Stimulated activated CD8-positive, alpha-beta memory T cell treated with anti-CD3 and anti-CD28 coated beads, Interleukin-7, amount 100 ng/mL, for 48 hours (primary cell): ENCODE measurements around the gene OR5D13.

Experiments
- DNase-seq, 2 donors: peaks; one replicate each; pipeline ENCODE4 v3.0.0-alpha.2; 2020; ENCODE audit warnings: low read depth in 1 of 2; ENCODE audit errors: extremely low read depth in 1 of 2

Gene OR5D13, protein sequence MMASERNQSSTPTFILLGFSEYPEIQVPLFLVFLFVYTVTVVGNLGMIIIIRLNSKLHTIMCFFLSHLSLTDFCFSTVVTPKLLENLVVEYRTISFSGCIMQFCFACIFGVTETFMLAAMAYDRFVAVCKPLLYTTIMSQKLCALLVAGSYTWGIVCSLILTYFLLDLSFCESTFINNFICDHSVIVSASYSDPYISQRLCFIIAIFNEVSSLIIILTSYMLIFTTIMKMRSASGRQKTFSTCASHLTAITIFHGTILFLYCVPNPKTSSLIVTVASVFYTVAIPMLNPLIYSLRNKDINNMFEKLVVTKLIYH

DNA sequence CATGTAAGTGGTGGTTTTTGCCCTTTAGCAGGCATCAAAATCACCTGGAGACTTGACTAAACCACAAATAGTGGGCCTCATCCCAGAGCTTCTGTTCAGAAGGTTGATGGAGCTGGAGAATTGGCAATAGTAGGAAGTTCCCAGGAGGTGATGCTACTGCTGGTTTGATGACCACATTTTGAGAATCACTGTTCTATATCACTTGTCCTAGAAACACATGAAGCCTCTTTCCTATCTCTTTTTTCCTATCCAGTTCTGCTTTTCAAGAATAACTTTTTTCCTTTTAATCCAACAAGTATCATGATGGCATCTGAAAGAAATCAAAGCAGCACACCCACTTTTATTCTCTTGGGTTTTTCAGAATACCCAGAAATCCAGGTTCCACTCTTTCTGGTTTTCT, at the start of gene OR5D13:
TSS of gene OR5D13 (plus strand) at position 301 of the 400 bp plus-strand sequence. CDS start at position 301, 0 bp downstream.
- no peak for DNase-seq

DNA sequence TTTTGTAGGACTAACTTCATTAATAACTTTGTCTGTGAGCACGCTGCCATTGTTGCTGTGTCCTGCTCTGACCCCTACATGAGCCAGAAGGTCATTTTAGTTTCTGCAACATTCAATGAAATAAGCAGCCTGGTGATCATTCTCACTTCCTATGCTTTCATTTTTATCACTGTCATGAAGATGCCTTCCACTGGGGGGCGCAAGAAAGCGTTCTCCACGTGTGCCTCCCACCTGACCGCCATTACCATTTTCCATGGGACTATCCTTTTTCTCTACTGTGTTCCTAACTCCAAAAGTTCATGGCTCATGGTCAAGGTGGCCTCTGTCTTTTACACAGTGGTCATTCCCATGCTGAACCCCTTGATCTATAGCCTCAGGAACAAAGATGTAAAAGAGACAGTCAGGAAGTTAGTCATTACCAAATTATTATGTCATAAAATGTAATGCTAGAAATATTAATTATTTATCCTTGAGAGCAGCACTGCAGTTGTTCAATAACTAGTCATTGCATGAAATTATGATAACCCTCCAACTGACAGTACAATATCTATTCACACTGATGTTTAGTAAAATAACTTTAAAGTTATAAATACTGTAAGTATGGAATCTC, 46.4 kb upstream of the OR5D13 start:
- DNase-seq: no peak

DNA sequence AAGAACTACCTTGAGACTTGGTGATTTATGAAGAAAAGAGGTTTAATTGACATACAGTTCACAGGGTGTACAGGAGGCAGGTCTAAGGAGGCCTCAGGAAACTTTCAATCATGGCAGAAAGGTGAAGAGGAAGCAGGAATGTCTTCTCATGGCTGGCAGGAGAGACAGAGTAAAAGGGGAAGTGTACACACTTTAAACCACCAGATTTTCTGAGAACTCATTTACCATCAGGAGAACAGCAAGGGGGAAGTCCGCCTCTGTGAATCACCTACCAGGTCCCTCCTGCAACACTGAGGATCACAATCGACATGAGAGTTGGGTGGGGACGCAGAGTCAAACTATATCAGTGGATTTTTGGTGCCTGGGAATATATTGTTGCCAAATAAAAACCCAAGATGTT, 40.3 kb upstream of the OR5D13 start:
- no peak for DNase-seq

DNA sequence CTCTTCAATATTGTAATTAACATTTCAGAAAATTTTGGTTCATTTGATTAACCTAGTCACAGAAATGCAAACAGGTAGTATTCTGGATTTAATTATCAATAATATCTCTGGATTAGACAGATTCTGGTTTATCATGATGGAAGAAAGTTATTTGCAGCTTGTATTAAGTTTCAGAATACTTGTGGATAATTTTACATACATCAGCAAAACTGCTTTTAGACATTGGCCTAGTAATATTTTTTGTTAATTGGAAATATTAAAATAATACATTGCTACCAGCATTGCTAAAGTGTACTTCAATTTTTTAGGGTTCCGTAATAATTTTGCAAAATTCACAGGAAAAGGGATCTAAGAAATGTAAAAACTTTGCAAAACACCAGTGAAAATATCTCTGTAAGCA, 18.4 kb downstream of the OR5D13 start:
- DNase-seq: no peak

DNA sequence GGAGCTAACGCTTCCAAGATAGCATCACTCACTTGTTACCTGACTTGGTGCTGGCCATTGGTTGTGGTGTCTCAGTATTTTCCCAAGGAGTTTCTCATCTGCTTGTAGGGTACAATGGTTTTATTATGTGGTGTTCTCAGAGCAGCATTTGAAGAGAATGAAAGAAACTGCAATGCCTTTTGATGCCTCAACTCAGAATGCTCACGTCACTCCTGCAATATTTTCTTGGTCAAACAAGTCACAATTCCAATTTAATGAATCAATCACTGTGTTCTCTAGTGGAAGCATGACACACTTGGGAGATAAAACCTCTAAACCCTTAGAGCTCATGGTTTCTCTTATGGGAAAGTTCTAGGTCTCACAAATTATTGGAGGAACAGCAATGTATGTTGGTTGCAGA, 20.1 kb downstream of the OR5D13 start:
- no peak for DNase-seq

DNA sequence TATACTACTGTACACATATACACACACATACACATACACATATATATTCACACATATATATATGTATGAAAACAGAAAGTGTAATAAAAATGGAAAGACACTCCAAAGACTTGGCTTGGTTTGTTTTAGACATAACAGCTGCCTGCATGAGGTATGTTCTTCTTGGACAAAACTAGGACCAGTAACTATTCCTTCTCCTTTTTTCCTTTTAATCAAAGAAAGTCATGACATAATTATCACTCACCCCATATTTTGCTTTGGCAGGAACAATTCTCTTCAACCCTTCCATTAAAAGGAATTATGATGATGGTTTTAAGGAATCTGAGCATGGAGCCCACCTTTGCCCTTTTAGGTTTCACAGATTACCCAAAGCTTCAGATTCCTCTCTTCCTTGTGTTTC, 22.0 kb downstream of the OR5D13 start, which contains the start of gene OR5D14:
TSS of gene OR5D14 (plus strand) at position 301 of the 400 bp plus-strand sequence. CDS start at position 301, 0 bp downstream.
- DNase-seq: no peak

DNA sequence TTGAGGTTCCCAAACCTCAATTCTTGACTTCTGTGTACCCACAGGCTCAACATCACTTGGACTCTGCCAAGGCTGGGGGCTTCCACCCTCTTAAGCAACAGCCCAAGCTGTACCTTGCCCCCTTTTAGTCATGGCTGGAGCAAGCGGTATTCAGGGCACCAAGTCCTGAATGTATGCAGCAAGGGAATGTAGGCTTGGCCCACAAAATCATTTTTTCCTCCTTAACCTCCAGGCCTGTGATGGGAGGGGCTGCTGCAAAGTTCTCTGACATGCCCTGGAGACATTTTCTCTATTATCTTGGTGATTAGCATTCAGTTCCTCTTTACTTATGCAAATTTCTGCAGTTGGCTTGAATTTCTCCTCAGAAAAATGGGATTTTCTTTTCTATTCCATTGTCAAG, 33.0 kb downstream of the OR5D13 start:
- DNase-seq: no peak

DNA sequence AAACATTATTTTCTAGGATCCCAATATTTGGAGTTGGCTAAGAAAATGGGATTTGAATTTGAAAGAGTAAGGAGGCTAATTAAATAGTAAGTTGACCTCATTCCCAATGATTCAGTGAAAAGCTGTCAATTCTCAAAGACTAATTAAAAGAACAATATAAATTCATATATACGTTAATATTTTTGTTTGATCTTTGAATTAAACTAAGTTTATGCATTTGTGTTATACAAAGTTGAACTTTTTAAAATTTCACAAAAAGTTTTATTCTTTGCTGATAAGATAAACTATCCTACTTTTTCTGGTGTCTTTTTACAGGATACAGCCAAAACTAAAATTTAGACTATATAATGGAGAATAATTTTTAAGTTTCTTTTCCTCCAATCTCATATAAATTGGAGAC, 37.8 kb downstream of the OR5D13 start, which contains the start of gene OR5L1:
TSS of gene OR5L1 (plus strand) at position 301 of the 400 bp plus-strand sequence. CDS start 100 bp downstream, outside the sequence.
- no peak for DNase-seq

DNA sequence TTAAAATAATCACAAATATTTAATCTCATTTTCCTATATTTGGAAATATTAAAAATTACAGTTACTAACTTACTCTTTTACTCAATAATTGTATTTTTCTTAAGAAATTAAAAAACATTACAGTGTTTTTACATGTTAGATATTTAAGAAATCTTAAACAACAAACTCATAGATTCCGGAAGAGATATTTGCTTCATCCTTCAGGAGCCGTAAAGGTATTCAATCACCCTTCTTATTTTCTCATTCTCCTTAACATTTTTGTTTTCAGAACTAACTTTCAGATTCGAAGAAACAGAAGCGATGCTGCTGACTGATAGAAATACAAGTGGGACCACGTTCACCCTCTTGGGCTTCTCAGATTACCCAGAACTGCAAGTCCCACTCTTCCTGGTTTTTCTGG, 46.1 kb downstream of the OR5D13 start, which contains the start of gene OR5D18:
TSS of gene OR5D18 (plus strand) at position 301 of the 400 bp plus-strand sequence. CDS start at position 301, 0 bp downstream.
- DNase-seq: no peak
